Thoracic aorta (tissue), 2 donors: ENCODE results near the gene LRCH1. TPM values are rescaled to one million over a fixed set of nuclear protein-coding genes. Genes with fewer than 3 reads are reported as not detected.

Experiments used
- ATAC-seq: fragments of 150-250 bp; one replicate; pipeline ENCODE4 v1.8.0; 2017; ENCODE audit warnings: low read depth; ENCODE audit not compliant: insufficient number of reproducible peaks, low FRiP score
- DNase-seq: peaks from one replicate; pipeline ENCODE4 v3.0.0-alpha.2; 2020; ENCODE audit warnings: low spot score
- H3K27ac ChIP-seq, 2 donors: fragments of 200-600 bp; sonication (generic); 1 replicate in 1 of 2; 2 replicates in 1 of 2; pipeline ENCODE4 v1.5.1; 2016; ENCODE audit warnings: mild to moderate bottlenecking in 2 of 2, moderate library complexity in 2 of 2
- H3K27me3 ChIP-seq: fragments of 200-600 bp; sonication (generic); replicated peaks from 2 replicates; pipeline ENCODE4 v1.6.0; 2016; ENCODE audit warnings: mild to moderate bottlenecking; ENCODE audit not compliant: insufficient read depth
- H3K36me3 ChIP-seq: fragments of 200-600 bp; sonication (generic); one replicate; pipeline ENCODE4 v1.5.1; 2016
- H3K4me1 ChIP-seq, 2 donors: fragments of 200-600 bp; sonication (generic); 1 replicate in 1 of 2; 2 replicates in 1 of 2; pipeline versions ENCODE4 v1.5.1 to v1.6.0; 2016; ENCODE audit warnings: low read depth in 2 of 2, mild to moderate bottlenecking in 1 of 2; ENCODE audit not compliant: control insufficient read depth in 1 of 2
- H3K4me3 ChIP-seq: fragments of 200-600 bp; sonication (generic); 2 replicates; pipeline ENCODE4 v1.5.1; 2016; ENCODE audit warnings: mild to moderate bottlenecking
- H3K9me3 ChIP-seq: fragments of 200-600 bp; sonication (generic); 2 replicates; pipeline ENCODE4 v1.5.1; 2016
- CTCF ChIP-seq: fragments of 200-600 bp; sonication (generic); IDR thresholded peaks from one replicate; pipeline ENCODE4 v1.5.1; 2019; ENCODE audit warnings: antibody characterized with exemption
- total RNA-seq, 2 donors: library from RNA; depleted of rRNA; stranded (reverse); fragments of >200 nt; gene quantifications; one replicate each; pipeline versions ENCODE4 v1.1.0 to v1.2.3, GENCODE V29; 2016

The LRCH1 gene
- total RNA-seq, 2 donors from 2014 or later = 29.4 to 38.9 TPM

- H3K4me1 ChIP-seq = peaks cover 0 to 18% of the 10 kb centered on the region in 2 donors
- H3K9me3 ChIP-seq = no peaks in the 10 kb centered on the region
- H3K36me3 ChIP-seq = no peaks in the 10 kb centered on the region
- DNase-seq (no peak), ATAC-seq (no peak)
- no peak overlapping the region for H3K4me3 ChIP-seq
- no peak for TF ChIP-seq CTCF
- no peaks in the 10 kb centered on the region for H3K27me3 ChIP-seq
- no peak overlapping the region for H3K27ac ChIP-seq
Observed at GRCh38 chr13:46527237-46527636, 25.7 kb upstream of the LRCH1 start.

GRCh38 chr13:46529216-46529919 is 23.6 kb upstream of the LRCH1 start:
- no peak for ATAC-seq
- DNase-seq = no peak
- no peak for TF ChIP-seq CTCF
- H3K9me3 ChIP-seq = no peaks in the 10 kb centered on the region
- H3K4me1 ChIP-seq = peaks cover 0 to 11% of the 10 kb centered on the region in 2 donors
- no peaks in the 10 kb centered on the region for H3K36me3 ChIP-seq
- H3K27ac ChIP-seq = no peak overlapping the region
- no peaks in the 10 kb centered on the region for H3K27me3 ChIP-seq
- no peak overlapping the region for H3K4me3 ChIP-seq

- peaks cover 0 to 11% of the 10 kb centered on the region in 2 donors for H3K4me1 ChIP-seq
- no peaks in the 10 kb centered on the region for H3K27me3 ChIP-seq
- no peak overlapping the region for H3K4me3 ChIP-seq
- no peaks in the 10 kb centered on the region for H3K9me3 ChIP-seq
- TF ChIP-seq CTCF = no peak
- no peaks in the 10 kb centered on the region for H3K36me3 ChIP-seq
- DNase-seq (no peak), ATAC-seq (peak; percentile 31)
- H3K27ac ChIP-seq = no peak overlapping the region
Observed at GRCh38 chr13:46530084-46530935, 22.7 kb upstream of the LRCH1 start.

DNA sequence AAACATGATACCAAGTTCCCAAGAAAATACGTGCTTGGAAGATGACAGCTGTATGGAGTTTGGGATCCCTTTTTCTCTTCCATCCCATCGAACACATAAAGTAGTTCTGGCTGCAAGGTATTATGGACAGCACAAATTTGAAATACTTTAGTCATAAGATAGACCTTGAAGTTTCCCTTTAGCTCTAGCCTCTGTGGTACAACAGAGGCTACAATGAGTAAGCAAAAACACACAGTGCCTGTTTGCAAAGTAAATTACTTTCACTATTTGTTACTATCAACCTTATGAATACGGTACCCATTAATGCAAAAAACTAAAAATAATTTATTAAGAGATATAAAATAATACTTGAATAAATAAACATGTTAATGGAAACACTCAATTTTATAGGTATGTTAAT is 21.0 kb upstream of the LRCH1 start:
- DNase-seq (no peak), ATAC-seq (no peak)
- no peak overlapping the region for H3K27ac ChIP-seq
- H3K27me3 ChIP-seq = no peaks in the 10 kb centered on the region
- peaks cover 0 to 11% of the 10 kb centered on the region in 2 donors for H3K4me1 ChIP-seq
- TF ChIP-seq CTCF = no peak
- H3K4me3 ChIP-seq = no peak overlapping the region
- no peaks in the 10 kb centered on the region for H3K36me3 ChIP-seq
- no peaks in the 10 kb centered on the region for H3K9me3 ChIP-seq

DNA sequence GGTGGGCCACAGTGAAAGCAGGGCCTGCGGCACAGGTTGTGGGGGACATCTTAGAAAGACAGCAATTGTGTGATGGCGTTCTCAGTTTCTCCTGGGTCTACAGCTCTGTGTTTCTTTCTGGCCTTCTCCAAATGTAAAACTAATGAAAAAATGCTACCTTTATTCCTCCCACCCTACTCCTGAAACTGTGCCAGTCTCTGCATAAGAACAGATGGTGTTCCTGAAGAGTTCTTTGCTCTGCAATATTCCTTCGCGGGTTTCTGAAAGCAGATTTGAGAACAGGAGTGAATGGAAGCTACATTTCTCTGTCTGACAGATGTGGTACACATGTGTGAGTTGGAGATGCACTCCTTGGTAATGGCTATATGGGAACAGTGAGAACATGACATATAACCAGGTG is 18.0 kb upstream of the LRCH1 start:
- TF ChIP-seq CTCF = no peak
- no peaks in the 10 kb centered on the region for H3K9me3 ChIP-seq
- peaks cover 0 to 11% of the 10 kb centered on the region in 2 donors for H3K4me1 ChIP-seq
- no peak overlapping the region for H3K27ac ChIP-seq
- ATAC-seq (no peak), DNase-seq (no peak)
- H3K36me3 ChIP-seq = no peaks in the 10 kb centered on the region
- H3K4me3 ChIP-seq = no peak overlapping the region
- H3K27me3 ChIP-seq = no peaks in the 10 kb centered on the region
